H1 (cell line): Measurements from ENCODE around the gene CS. TPM values are rescaled to one million over a fixed set of nuclear protein-coding genes. Genes with fewer than 3 reads are reported as not detected.

Experiments
- BACH1 ChIP-seq: IDR thresholded peaks from 2 replicates; pipeline ENCODE4 v1.6.1; 2012; ENCODE audit warnings: low read length, improper control_type of control experiment
- CHD1 ChIP-seq: IDR thresholded peaks from 2 replicates; pipeline ENCODE4 v1.6.1; 2012; ENCODE audit warnings: low read depth, low read length, improper control_type of control experiment
- CTBP2 ChIP-seq: IDR thresholded peaks from 2 replicates; pipeline ENCODE4 v1.7.0; 2011; ENCODE audit warnings: borderline replicate concordance, mild to moderate bottlenecking, moderate library complexity, mixed read lengths, low read length; ENCODE audit not compliant: insufficient read depth, insufficient read length
- EGR1 ChIP-seq: IDR thresholded peaks from 2 replicates; pipeline ENCODE4 v1.6.1; 2011; ENCODE audit warnings: low read depth, low read length, borderline replicate concordance
- KDM5A ChIP-seq: fragments of 200-600 bp; IDR thresholded peaks from 2 replicates; pipeline ENCODE4 v1.7.1; 2012; ENCODE audit warnings: mild to moderate bottlenecking, low read length, inconsistent platforms, mixed read lengths
- NANOG ChIP-seq: IDR thresholded peaks from 2 replicates; pipeline ENCODE4 v1.6.1; 2011; ENCODE audit warnings: low read length, low read depth, mild to moderate bottlenecking, inconsistent platforms; ENCODE audit not compliant: insufficient read depth, poor library complexity, severe bottlenecking
- RFX5 ChIP-seq: IDR thresholded peaks from 2 replicates; pipeline ENCODE4 v1.6.1; 2011; ENCODE audit warnings: low read depth, low read length, improper control_type of control experiment, borderline replicate concordance
- SP4 ChIP-seq: IDR thresholded peaks from 2 replicates; pipeline ENCODE4 v1.6.1; 2012; ENCODE audit warnings: low read length, inconsistent platforms
- TAF1 ChIP-seq: IDR thresholded peaks from 2 replicates; pipeline ENCODE4 v1.6.1; 2011; ENCODE audit warnings: mild to moderate bottlenecking, low read depth, low read length
- polyA plus RNA-seq, 7 experiments: library from polyadenylated mRNA; depleted of rRNA in 3 of 7; stranded (reverse) in 5 of 7; unstranded in 2 of 7; fragments of >200 nt in 5 of 7; fragments of 200-250 nt in 2 of 7; gene quantifications; 1 replicate in 5 of 7; 2 replicates in 1 of 7; 4 replicates in 1 of 7; pipeline versions ENCODE4 v1.2.1 to v1.2.3, GENCODE V29; 2011 to 2013; ENCODE audit warnings: missing spikeins in 2 of 7, mixed read lengths in 2 of 7
- total RNA-seq: library from RNA; stranded (reverse); fragmentation: NEBNext Ultra II Directional; extraction: Animal tissue kit (Norgen Biotek cat#: 25700); gene quantifications from 2 replicates; pipeline ENCODE4 v1.2.1, GENCODE V29; 2021

CS gene
- total and polyA plus RNA-seq, 2 of the 8 experiments (the other 6 are each of a cell fraction or from before 2014, with no cell fraction given): 96.6 to 238 TPM

DNA sequence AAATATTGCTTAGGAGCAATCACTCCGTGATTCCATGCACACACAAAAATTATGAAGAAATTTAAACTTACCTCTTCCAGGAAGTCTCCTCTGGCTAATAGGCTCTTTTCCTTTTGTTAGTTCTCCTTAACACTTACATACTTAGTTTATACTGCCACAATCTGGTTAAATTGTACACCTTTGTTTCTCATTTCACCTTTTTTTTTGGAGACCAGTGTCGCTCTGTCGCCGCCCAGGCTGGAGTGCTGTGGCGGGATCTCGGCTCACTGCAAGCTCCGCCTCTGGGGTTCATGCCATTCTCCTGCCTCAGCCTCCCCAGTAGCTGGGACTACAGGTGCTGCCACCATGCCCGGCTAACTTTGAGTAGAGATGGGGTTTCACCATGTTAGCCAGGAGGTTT lies 39.8 kb downstream of the CS start (continued):
- TF ChIP-seq SP4 (no peak), EGR1 (no peak), KDM5A (no peak), CHD1 (no peak), CTBP2 (no peak), BACH1 (no peak), NANOG (no peak), RFX5 (no peak), TAF1 (no peak)
